ENCODE measurements around the gene LDLRAD4.

LDLRAD4 gene

GRCh38 chr18:13447621-13448334 lies 229.2 kb downstream of the LDLRAD4 start:
- DNase-seq (ENCODE audit: low spot score), result peak; percentile 77

GRCh38 chr18:13448335-13448795 lies 229.8 kb downstream of the LDLRAD4 start:
- DNase-seq (ENCODE audit: low spot score), result no peak

- no peak for DNase-seq (ENCODE audit: low spot score)
Observed at GRCh38 chr18:13449651-13450050, 231.1 kb downstream of the LDLRAD4 start.

GRCh38 chr18:13450289-13451212 lies 232.0 kb downstream of the LDLRAD4 start:
- DNase-seq (ENCODE audit: low spot score), result no peak

GRCh38 chr18:13451213-13451540 lies 232.6 kb downstream of the LDLRAD4 start:
- no peak for DNase-seq (ENCODE audit: low spot score)

GRCh38 chr18:13451661-13452387 lies 233.3 kb downstream of the LDLRAD4 start:
- DNase-seq (ENCODE audit: low spot score), result no peak

- peak; percentile 83 for DNase-seq (ENCODE audit: low spot score)
Observed at GRCh38 chr18:13452388-13452811, 233.8 kb downstream of the LDLRAD4 start.

- no peak for DNase-seq (ENCODE audit: low spot score)
Observed at GRCh38 chr18:13452871-13453680, 234.5 kb downstream of the LDLRAD4 start.

- peak; percentile 39 for DNase-seq (ENCODE audit: low spot score)
Observed at GRCh38 chr18:13453714-13454113, 235.2 kb downstream of the LDLRAD4 start.

GRCh38 chr18:13454363-13455150 lies 236.0 kb downstream of the LDLRAD4 start:
- DNase-seq (ENCODE audit: low spot score), result no peak

- no peak for DNase-seq (ENCODE audit: low spot score)
Observed at GRCh38 chr18:13455471-13455870, 236.9 kb downstream of the LDLRAD4 start.

GRCh38 chr18:13455960-13456481 lies 237.5 kb downstream of the LDLRAD4 start:
- no peak for DNase-seq (ENCODE audit: low spot score)

- no peak for DNase-seq (ENCODE audit: low spot score)
Observed at GRCh38 chr18:13456736-13457271, 238.2 kb downstream of the LDLRAD4 start.

- DNase-seq (ENCODE audit: low spot score), result no peak
Observed at GRCh38 chr18:13457327-13457726, 238.8 kb downstream of the LDLRAD4 start.

- DNase-seq (ENCODE audit: low spot score), result no peak
Observed at GRCh38 chr18:13460946-13461345, 242.4 kb downstream of the LDLRAD4 start.

- DNase-seq (ENCODE audit: low spot score), result no peak
Observed at GRCh38 chr18:13461469-13461868, 242.9 kb downstream of the LDLRAD4 start.

GRCh38 chr18:13461936-13462335 lies 243.4 kb downstream of the LDLRAD4 start:
- no peak for DNase-seq (ENCODE audit: low spot score)

- DNase-seq (ENCODE audit: low spot score), result no peak
Observed at GRCh38 chr18:13462686-13463085, 244.1 kb downstream of the LDLRAD4 start.

GRCh38 chr18:13463526-13464210 lies 245.1 kb downstream of the LDLRAD4 start:
- DNase-seq (ENCODE audit: low spot score), result no peak
